Esophagus muscularis mucosa (tissue), 4 donors: ENCODE measurements around the gene RPS28. TPM values are rescaled to one million over a fixed set of nuclear protein-coding genes. Genes with fewer than 3 reads are reported as not detected.
A peak's percentile ranks its signal among the peaks of the same experiment; 100 is the strongest.

Source experiments
- DNase-seq: peaks from one replicate; pipeline ENCODE4 v3.0.0-alpha.2; 2017; ENCODE audit errors: extremely low spot score
- H3K27ac ChIP-seq, 4 donors: fragments of 200-600 bp; sonication (generic); replicated peaks in 1 of 4; 1 replicate in 3 of 4; 2 replicates in 1 of 4; pipeline ENCODE4 v1.5.1; 2016 to 2019; ENCODE audit warnings: mild to moderate bottlenecking in 1 of 4
- H3K27me3 ChIP-seq, 4 donors: fragments of 200-600 bp; sonication (generic); one replicate each; pipeline versions ENCODE4 v1.5.1 to v1.6.0; 2016 to 2019
- H3K36me3 ChIP-seq, 4 donors: fragments of 200-600 bp; sonication (generic); one replicate each; pipeline ENCODE4 v1.5.1; 2016 to 2019
- H3K4me1 ChIP-seq, 4 donors: fragments of 200-600 bp; sonication (generic); one replicate each; pipeline ENCODE4 v1.5.1; 2016 to 2019
- H3K4me3 ChIP-seq, 4 donors: fragments of 200-600 bp; sonication (generic); 1 replicate in 2 of 4; 2 replicates in 2 of 4; pipeline ENCODE4 v1.5.1; 2016 to 2019; ENCODE audit warnings: mild to moderate bottlenecking in 4 of 4, moderate library complexity in 1 of 4
- H3K9me3 ChIP-seq, 4 donors: fragments of 200-600 bp; sonication (generic); 1 replicate in 3 of 4; 2 replicates in 1 of 4; pipeline ENCODE4 v1.5.1; 2016 to 2019
- CTCF ChIP-seq, 3 experiments: fragments of 200-600 bp in 2 of 3; fragments of 450-650 bp in 1 of 3; sonication (generic) in 2 of 3; IDR thresholded peaks; one replicate each; pipeline ENCODE4 v1.5.1; 2017 to 2019; ENCODE audit warnings: antibody characterized with exemption in 3 of 3, mild to moderate bottlenecking in 2 of 3, moderate library complexity in 1 of 3
- EP300 ChIP-seq: sonication (generic); formaldehyde crosslinking; IDR thresholded peaks from one replicate; pipeline ENCODE4 v1.6.1; 2017; ENCODE audit warnings: antibody characterized with exemption
- POLR2A ChIP-seq: fragments of 450-650 bp; IDR thresholded peaks from one replicate; pipeline ENCODE4 v1.6.1; 2017; ENCODE audit warnings: antibody characterized with exemption, moderate library complexity, mild to moderate bottlenecking, low read depth
- POLR2AphosphoS5 ChIP-seq, 2 donors: sonication (generic); formaldehyde crosslinking; IDR thresholded peaks; one replicate each; pipeline ENCODE4 v1.6.1; 2017; ENCODE audit warnings: antibody characterized with exemption in 2 of 2
- WGBS: methylation state at CpG from one replicate; pipeline ENCODE4 v1.1.5; 2018; 5-methylcytosine and 5-hydroxymethylcytosine counted together
- intact Hi-C: fragments of 100-400 bp; cut with DNase I; formaldehyde crosslinking; loops from one replicate; pipeline ENCODE4 v1.15.1; 2023
- total RNA-seq, 4 donors: library from RNA; depleted of rRNA; stranded (reverse); fragments of >200 nt; gene quantifications; one replicate each; pipeline versions ENCODE4 v1.1.0 to v1.2.1, GENCODE V29; 2016

Gene RPS28
- total RNA-seq, 4 donors from 2014 or later = 256 to 473 (median 358) TPM

GRCh38 chr19:8355631-8356402, 34.5 kb downstream of the RPS28 start:
- Histone ChIP-seq H3K4me1 (peaks cover 23 to 39% (median 29%) of the 10 kb centered on the region in 4 donors), H3K27ac (peak overlapping the region in 2 of 4 donors; percentile 13 to 35), H3K9me3 (no peaks in the 10 kb centered on the region), H3K36me3 (no peaks in the 10 kb centered on the region), H3K27me3 (peaks cover 0 to 24% (median 0%) of the 10 kb centered on the region in 4 donors), H3K4me3 (no peak overlapping the region)
- WGBS = 61% methylated on average over 6 of the region's 6 CpGs
- TF ChIP-seq POLR2A (no peak), POLR2AphosphoS5 (IDR thresholded peaks at IDR 0.05) (peak; percentile 58 to 67)
- no peak for DNase-seq
- intact Hi-C loops = loop anchor here (2.0 kb wide), 1 partner anchor 151 kb away; no protein-coding TSS in a partner anchor

- Histone ChIP-seq H3K36me3 (no peaks in the 10 kb centered on the region), H3K4me1 (peaks cover 35 to 51% (median 39%) of the 10 kb centered on the region in 4 donors), H3K9me3 (no peaks in the 10 kb centered on the region), H3K27ac (no peak overlapping the region), H3K27me3 (peaks cover 0 to 12% (median 0%) of the 10 kb centered on the region in 4 donors), H3K4me3 (no peak overlapping the region)
- TF ChIP-seq EP300 (no peak), POLR2AphosphoS5 (IDR thresholded peaks at IDR 0.05) (no peak)
- 69% methylated on average over 4 of the region's 4 CpGs for WGBS
- intact Hi-C loops = no loop called here
- DNase-seq = no peak
Measured at GRCh38 chr19:8357007-8357521, 35.8 kb downstream of the RPS28 start.

- Histone ChIP-seq H3K36me3 (no peaks in the 10 kb centered on the region), H3K9me3 (no peaks in the 10 kb centered on the region), H3K4me1 (peaks cover 39 to 51% (median 42%) of the 10 kb centered on the region in 4 donors), H3K4me3 (no peak overlapping the region), H3K27ac (no peak overlapping the region), H3K27me3 (no peaks in the 10 kb centered on the region)
- intact Hi-C loops = no loop called here
- TF ChIP-seq POLR2AphosphoS5 (IDR thresholded peaks at IDR 0.05) (no peak), CTCF (IDR thresholded peaks at IDR 0.05) (no peak), EP300 (no peak), POLR2A (no peak)
- DNase-seq = no peak
- WGBS = 90% methylated on average over 6 of the region's 6 CpGs
Measured at GRCh38 chr19:8358948-8359347, 37.7 kb downstream of the RPS28 start.

GRCh38 chr19:8360196-8360595, 38.9 kb downstream of the RPS28 start:
- Histone ChIP-seq H3K4me1 (peaks cover 39 to 52% (median 45%) of the 10 kb centered on the region in 4 donors), H3K27me3 (peaks cover 0 to 12% (median 0%) of the 10 kb centered on the region in 4 donors), H3K4me3 (no peak overlapping the region), H3K9me3 (no peaks in the 10 kb centered on the region), H3K27ac (no peak overlapping the region), H3K36me3 (peaks cover 0 to under 1% (median 0%) of the 10 kb centered on the region in 4 donors)
- WGBS = 90% methylated on average over 8 of the region's 8 CpGs
- TF ChIP-seq POLR2AphosphoS5 (IDR thresholded peaks at IDR 0.05) (no peak), POLR2A (no peak)
- DNase-seq = no peak
- intact Hi-C loops = no loop called here

GRCh38 chr19:8361921-8362793, 40.9 kb downstream of the RPS28 start:
- H3K4me1 ChIP-seq = peaks cover 50 to 64% (median 57%) of the 10 kb centered on the region in 4 donors
- peak overlapping the region in 3 of 4 donors; percentile 8 to 28 (median 11) for H3K4me3 ChIP-seq
- 37% methylated on average over 11 of the region's 12 CpGs for WGBS
- H3K9me3 ChIP-seq = no peaks in the 10 kb centered on the region
- H3K27me3 ChIP-seq = peaks cover 0 to 14% (median 0%) of the 10 kb centered on the region in 4 donors
- intact Hi-C loops = no loop called here
- TF ChIP-seq CTCF (IDR thresholded peaks at IDR 0.05) (no peak), POLR2A (no peak), POLR2AphosphoS5 (IDR thresholded peaks at IDR 0.05) (peak; percentile 91 to 94), EP300 (peak; percentile 52)
- H3K27ac ChIP-seq = peak overlapping the region; percentile 78 to 90 (median 84)
- H3K36me3 ChIP-seq = peaks cover 0 to 15% (median 0%) of the 10 kb centered on the region in 4 donors
- DNase-seq = peak; percentile 98
